PFSK-1 (cell line): Measurements from ENCODE around the gene DIPK1C.

ENCODE experiments used
- POLR2AphosphoS5 ChIP-seq: IDR thresholded peaks from 2 replicates; pipeline ENCODE4 v1.6.1; 2012; ENCODE audit warnings: low read depth, mild to moderate bottlenecking, control low read depth, low read length, moderate library complexity
- REST ChIP-seq, 2 experiments: IDR thresholded peaks; 2 replicates each; pipeline versions ENCODE4 v1.6.1 to v1.8.0; 2011 to 2012; ENCODE audit warnings: low read depth in 2 of 2, low read length in 2 of 2, control low read depth in 1 of 2, inconsistent platforms in 1 of 2, mild to moderate bottlenecking in 1 of 2, moderate library complexity in 1 of 2; ENCODE audit not compliant: insufficient read depth in 1 of 2
- SIN3A ChIP-seq: IDR thresholded peaks from 2 replicates; pipeline ENCODE4 v1.6.1; 2012; ENCODE audit warnings: mild to moderate bottlenecking, low read length, moderate library complexity, borderline replicate concordance; ENCODE audit not compliant: insufficient read depth
- TAF1 ChIP-seq: IDR thresholded peaks from 2 replicates; pipeline ENCODE4 v1.6.1; 2012; ENCODE audit warnings: low read length, control low read depth, borderline replicate concordance; ENCODE audit not compliant: insufficient read depth

- TF ChIP-seq TAF1, result no peak
- TF ChIP-seq SIN3A, result no peak
- no peak for TF ChIP-seq POLR2AphosphoS5
- TF ChIP-seq REST (IDR thresholded peaks at IDR 0.05; ENCODE audit: insufficient read depth in 1 of 2, low read depth in 2 of 2, low read length in 2 of 2), result no peak
Measured at GRCh38 chr18:74478316-74478715, 21.2 kb upstream of the DIPK1C start.
